PC-3 (cell line): Measurements from ENCODE around the gene HDGF. TPM values are rescaled to one million over a fixed set of nuclear protein-coding genes. Genes with fewer than 3 reads are reported as not detected.

ENCODE experiments used
- ATAC-seq: fragments of 200-7000 bp; cut with Tn5 transposase; 2 replicates; pipeline ENCODE4 v1.9.1; 2020; ENCODE audit warnings: mild to moderate bottlenecking, moderate library complexity
- BruUV-seq: library from RNA; stranded (reverse); fragments of 400-500 nt; replicated peaks from 2 replicates; lab custom pipeline; 2021; lab: Mats Ljungman, UMichigan
- CTCF ChIA-PET: fragments of 300-600 bp; sonication (Branson Sonifier 250); formaldehyde crosslinking; loops from one replicate; lab custom pipeline; 2022; ENCODE audit warnings: antibody characterized with exemption; lab: Charles Lee
- POLR2A ChIA-PET: fragments of 300-600 bp; sonication (Branson Sonifier 250); formaldehyde crosslinking; loops from one replicate; lab custom pipeline; 2022; ENCODE audit warnings: antibody characterized with exemption; ENCODE audit not compliant: unreplicated experiment; lab: Charles Lee
- DNase-seq: peaks from one replicate; pipeline ENCODE4 v3.0.0-alpha.2; 2015
- H2AFZ ChIP-seq: fragments of 300-600 bp; sonication (generic); 2 replicates; pipeline ENCODE4 v1.6.0; 2016; ENCODE audit warnings: antibody characterized with exemption, low read length
- H3F3A ChIP-seq: fragments of 300-600 bp; sonication (generic); one replicate; pipeline ENCODE4 v1.6.0; 2017; ENCODE audit warnings: antibody characterized with exemption, low read length, control low read depth, mild to moderate bottlenecking; ENCODE audit not compliant: unreplicated experiment
- H3K27ac ChIP-seq: fragments of 300-600 bp; sonication (generic); 2 replicates; pipeline ENCODE4 v1.5.1; 2016; ENCODE audit warnings: mild to moderate bottlenecking, low read length
- H3K27me3 ChIP-seq: fragments of 300-600 bp; sonication (generic); 2 replicates; pipeline ENCODE4 v1.6.1; 2016; ENCODE audit warnings: low read length, mixed read lengths
- H3K36me3 ChIP-seq: fragments of 300-600 bp; sonication (generic); 2 replicates; pipeline ENCODE4 v1.6.1; 2016; ENCODE audit warnings: low read depth, mixed run types, low read length, mixed read lengths
- H3K4me1 ChIP-seq: fragments of 300-600 bp; sonication (generic); 2 replicates; pipeline ENCODE4 v1.5.1; 2016; ENCODE audit warnings: low read length; ENCODE audit not compliant: insufficient read depth
- H3K4me2 ChIP-seq: fragments of 300-600 bp; sonication (generic); 2 replicates; pipeline ENCODE4 v1.6.0; 2016; ENCODE audit warnings: low read length
- H3K4me3 ChIP-seq: fragments of 300-600 bp; sonication (generic); 2 replicates; pipeline ENCODE4 v1.5.1; 2016; ENCODE audit warnings: mild to moderate bottlenecking, low read length, mixed read lengths
- H3K79me2 ChIP-seq: fragments of 300-600 bp; sonication (generic); 2 replicates; pipeline ENCODE4 v1.6.1; 2017; ENCODE audit warnings: low read length, mixed read lengths
- H3K9ac ChIP-seq: fragments of 300-600 bp; sonication (generic); 2 replicates; pipeline ENCODE4 v1.6.0; 2016; ENCODE audit warnings: mild to moderate bottlenecking, low read length
- H3K9me2 ChIP-seq: fragments of 300-600 bp; sonication (generic); replicated peaks from 2 replicates; pipeline ENCODE4 v1.6.1; 2016; ENCODE audit warnings: mixed run types, low read length, mixed read lengths
- H3K9me3 ChIP-seq: fragments of 300-600 bp; sonication (generic); 2 replicates; pipeline ENCODE4 v1.6.1; 2016; ENCODE audit warnings: low read length, mixed read lengths
- H4K20me1 ChIP-seq: fragments of 300-600 bp; sonication (generic); 2 replicates; pipeline ENCODE4 v1.6.1; 2016; ENCODE audit warnings: low read length, mixed read lengths
- EZH2 ChIP-seq: fragments of 300-600 bp; sonication (generic); IDR thresholded peaks from one replicate; pipeline ENCODE4 v1.6.1; 2017; ENCODE audit warnings: antibody characterized with exemption, mild to moderate bottlenecking, low read length; ENCODE audit not compliant: unreplicated experiment
- EZH2phosphoT487 ChIP-seq: fragments of 300-600 bp; sonication (generic); IDR thresholded peaks from 2 replicates; pipeline ENCODE4 v1.6.1; 2018; ENCODE audit warnings: mild to moderate bottlenecking, antibody characterized with exemption, low read length, borderline replicate concordance
- intact Hi-C: fragments of 100-400 bp; cut with micrococcal nuclease; formaldehyde crosslinking; loops from 2 replicates; pipeline ENCODE4 v1.9.0; 2023
- total RNA-seq: library from RNA; depleted of rRNA; stranded (reverse); fragments of >200 nt; gene quantifications from 2 replicates; pipeline ENCODE4 v1.2.3, GENCODE V29; 2014
- TF ChIP-seq, protein P1 (sequence below): fragments of 300-600 bp; sonication (generic); conservative IDR thresholded peaks from 2 replicates; pipeline ENCODE4 v1.5.1; 2017; ENCODE audit warnings: antibody characterized with exemption, low read depth, mild to moderate bottlenecking, low read length

Gene HDGF
- total RNA-seq, 1 experiment from 2014 or later, result 586 TPM

DNA sequence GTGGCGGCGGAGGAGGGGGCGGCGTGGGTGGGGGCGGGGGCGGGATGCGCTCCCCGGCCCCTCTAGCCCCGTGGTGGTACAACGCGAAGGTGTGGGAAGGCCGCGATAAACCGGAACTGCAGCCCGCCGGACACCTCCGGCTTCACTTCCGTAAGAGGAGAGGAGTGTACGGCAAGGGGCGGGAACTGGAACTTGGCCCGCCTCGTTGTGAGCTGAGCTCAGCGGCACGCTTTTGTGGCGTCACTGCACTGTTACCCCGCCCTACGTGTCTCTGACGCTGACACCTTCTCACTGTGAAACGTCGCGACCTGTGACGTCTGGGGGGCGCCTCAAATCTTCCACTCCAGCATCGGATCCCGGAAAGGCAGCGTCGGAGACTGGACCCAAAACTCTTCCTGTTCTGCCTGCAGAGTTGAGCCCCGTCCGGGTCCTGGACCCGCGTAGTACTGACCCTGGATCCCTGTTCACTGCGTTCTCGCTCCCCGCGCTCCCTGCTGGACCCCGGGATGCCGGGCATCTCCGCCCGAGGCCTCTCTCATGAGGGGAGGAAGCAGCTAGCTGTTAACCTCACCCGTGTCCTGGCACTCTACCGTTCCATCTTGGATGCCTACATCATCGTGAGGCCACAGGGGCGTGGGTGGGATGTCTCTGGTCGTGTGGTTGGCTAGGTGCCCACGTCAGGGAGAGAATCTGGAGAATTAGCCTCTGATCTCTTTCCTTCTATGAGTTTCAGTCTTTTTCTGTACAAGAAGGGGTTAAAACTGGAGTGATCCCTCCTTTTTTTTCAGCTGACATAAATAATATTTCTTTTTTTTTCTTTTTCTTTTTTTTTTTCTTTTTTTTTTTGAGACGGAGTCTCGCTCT lies 22.6 kb downstream of the HDGF start, which contains the start of gene ISG20L2:
Gene ISG20L2 (minus strand): TSS at position 168 of the 864 bp plus-strand sequence. CDS start 1,114 bp downstream, outside the sequence.
- intact Hi-C loops, result loop anchor here (1.0 kb wide), 3 partner anchors 12 to 38 kb away; partner anchors contain the start of genes HDGF, MRPL24 and PRCC
- H2AFZ ChIP-seq, result peak within 1 kb of the TSS; percentile 87
- peak; percentile 98 for DNase-seq

DNA sequence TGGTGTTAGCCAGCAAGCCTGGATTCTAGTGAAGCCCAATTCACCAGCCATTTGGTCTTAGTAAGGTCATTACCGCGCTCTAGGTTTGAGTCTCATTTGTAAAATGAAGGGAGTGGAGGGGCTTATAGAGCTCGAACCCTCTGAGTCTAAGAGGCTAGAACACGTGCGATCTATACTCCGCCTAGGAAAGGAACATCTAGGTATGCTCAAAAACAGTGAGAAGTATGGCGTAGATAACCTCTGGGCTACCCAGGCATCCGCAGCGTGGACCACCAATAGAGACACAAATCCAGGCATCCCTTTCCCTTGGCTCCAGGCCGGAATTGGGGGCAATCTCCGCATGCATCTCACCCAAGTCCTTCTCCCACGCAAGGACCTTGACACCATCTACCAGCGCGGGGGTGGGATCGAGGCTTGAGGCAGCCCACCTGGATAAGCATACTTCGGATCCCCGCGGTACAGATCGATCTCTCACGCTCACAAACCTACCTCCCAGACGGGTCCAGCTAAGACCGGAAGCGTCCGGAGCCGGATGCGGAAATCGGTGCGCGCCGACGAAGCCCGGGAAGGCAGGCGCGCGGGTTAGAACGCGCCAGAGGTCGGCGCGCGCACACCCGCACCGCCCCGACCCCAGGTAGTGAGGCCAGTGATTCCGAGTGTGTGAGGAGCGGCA lies 23.4 kb downstream of the HDGF start, which contains the start of gene METTL25B:
Gene METTL25B (plus strand): TSS at position 544 of the 673 bp plus-strand sequence. CDS start 636 bp downstream, outside the sequence.
- Histone ChIP-seq H3K4me1 (peaks cover 27% of the 10 kb centered on the region), H3F3A (peaks cover 4% of the 10 kb centered on the region)
- no peak for TF ChIP-seq EZH2phosphoT487
- TF ChIP-seq, protein P1, sequence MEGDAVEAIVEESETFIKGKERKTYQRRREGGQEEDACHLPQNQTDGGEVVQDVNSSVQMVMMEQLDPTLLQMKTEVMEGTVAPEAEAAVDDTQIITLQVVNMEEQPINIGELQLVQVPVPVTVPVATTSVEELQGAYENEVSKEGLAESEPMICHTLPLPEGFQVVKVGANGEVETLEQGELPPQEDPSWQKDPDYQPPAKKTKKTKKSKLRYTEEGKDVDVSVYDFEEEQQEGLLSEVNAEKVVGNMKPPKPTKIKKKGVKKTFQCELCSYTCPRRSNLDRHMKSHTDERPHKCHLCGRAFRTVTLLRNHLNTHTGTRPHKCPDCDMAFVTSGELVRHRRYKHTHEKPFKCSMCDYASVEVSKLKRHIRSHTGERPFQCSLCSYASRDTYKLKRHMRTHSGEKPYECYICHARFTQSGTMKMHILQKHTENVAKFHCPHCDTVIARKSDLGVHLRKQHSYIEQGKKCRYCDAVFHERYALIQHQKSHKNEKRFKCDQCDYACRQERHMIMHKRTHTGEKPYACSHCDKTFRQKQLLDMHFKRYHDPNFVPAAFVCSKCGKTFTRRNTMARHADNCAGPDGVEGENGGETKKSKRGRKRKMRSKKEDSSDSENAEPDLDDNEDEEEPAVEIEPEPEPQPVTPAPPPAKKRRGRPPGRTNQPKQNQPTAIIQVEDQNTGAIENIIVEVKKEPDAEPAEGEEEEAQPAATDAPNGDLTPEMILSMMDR, result no peak
- no peak for TF ChIP-seq EZH2

More for the DNA sequence above, 22.6 kb downstream of the HDGF start, which contains the start of gene ISG20L2:
- H4K20me1 ChIP-seq, result peaks cover 28% of the 10 kb centered on the region
- peak within 1 kb of the TSS; percentile 98 for H3K4me3 ChIP-seq
- ChIA-PET POLR2A (interaction anchor here (0.6 to 2.0 kb wide), 10 partner anchors 12 to 1755 kb away, joined by 3 to 28 read pairs (median 4); partner anchors contain the start of genes MRPL24, PMF1 and PRCC), CTCF (interaction anchor here (0.5 to 2.1 kb wide), 6 partner anchors 12 to 228 kb away, joined by 3 to 16 read pairs (median 6); partner anchors contain the start of genes HDGF, MRPL24 and NES)
- peak within 1 kb of the TSS; percentile 99 for H3K4me2 ChIP-seq
- H3K4me1 ChIP-seq, result peaks cover 27% of the 10 kb centered on the region
- H3K9me2 ChIP-seq, result no peaks in the 10 kb centered on the region
- BruUV-seq, result TSS peak; percentile 78
- H3K36me3 ChIP-seq, result peaks cover 17% of the 10 kb centered on the region
- no peak for TF ChIP-seq EZH2
- TF ChIP-seq, protein P1, result no peak
- no peak for TF ChIP-seq EZH2phosphoT487
- H3K9ac ChIP-seq, result peak within 1 kb of the TSS; percentile 97
- ATAC-seq, result peak; percentile 78
- peaks cover 60% of the 10 kb centered on the region for H3K79me2 ChIP-seq
- H3K27me3 ChIP-seq, result no peaks in the 10 kb centered on the region
- peak within 1 kb of the TSS; percentile 67 for H3K27ac ChIP-seq
- H3K9me3 ChIP-seq, result no peaks in the 10 kb centered on the region
- H3F3A ChIP-seq, result peaks cover 5% of the 10 kb centered on the region

More for the DNA sequence above, 23.4 kb downstream of the HDGF start, which contains the start of gene METTL25B:
- Histone ChIP-seq H3K27me3 (no peaks in the 10 kb centered on the region), H3K4me3 (peak within 1 kb of the TSS; percentile 98), H2AFZ (peak within 1 kb of the TSS; percentile 87), H3K36me3 (peaks cover 24% of the 10 kb centered on the region), H4K20me1 (peaks cover 36% of the 10 kb centered on the region), H3K79me2 (peaks cover 68% of the 10 kb centered on the region), H3K4me2 (peak within 1 kb of the TSS; percentile 99), H3K27ac (peak within 1 kb of the TSS; percentile 67), H3K9me2 (no peaks in the 10 kb centered on the region), H3K9me3 (no peaks in the 10 kb centered on the region), H3K9ac (peak within 1 kb of the TSS; percentile 97)
- DNase-seq (peak; percentile 89), ATAC-seq (peak; percentile 68)
- TSS peak; percentile 62 for BruUV-seq
- CTCF ChIA-PET, result interaction anchor here (0.5 to 3.0 kb wide), 7 partner anchors 13 to 227 kb away, joined by 3 to 26 read pairs (median 7); partner anchors contain the start of genes HDGF, MRPL24 and NES
- POLR2A ChIA-PET, result interaction anchor here (0.6 to 2.0 kb wide), 7 partner anchors 13 to 1754 kb away, joined by 3 to 28 read pairs (median 5); partner anchors contain the start of genes MRPL24 and PRCC
- intact Hi-C loops, result loop anchor here (1.0 kb wide), 3 partner anchors 13 to 39 kb away; partner anchors contain the start of genes HDGF, MRPL24 and PRCC
